Measurements from ENCODE around the gene DHRS11.
A peak's percentile ranks its signal among the peaks of the same experiment; 100 is the strongest.
"Not testable (repeated sequence)": the region's sequence is repeated elsewhere in the genome, so short reads cannot be mapped to it uniquely, and the experiment has no call there.

Gene DHRS11

DNA sequence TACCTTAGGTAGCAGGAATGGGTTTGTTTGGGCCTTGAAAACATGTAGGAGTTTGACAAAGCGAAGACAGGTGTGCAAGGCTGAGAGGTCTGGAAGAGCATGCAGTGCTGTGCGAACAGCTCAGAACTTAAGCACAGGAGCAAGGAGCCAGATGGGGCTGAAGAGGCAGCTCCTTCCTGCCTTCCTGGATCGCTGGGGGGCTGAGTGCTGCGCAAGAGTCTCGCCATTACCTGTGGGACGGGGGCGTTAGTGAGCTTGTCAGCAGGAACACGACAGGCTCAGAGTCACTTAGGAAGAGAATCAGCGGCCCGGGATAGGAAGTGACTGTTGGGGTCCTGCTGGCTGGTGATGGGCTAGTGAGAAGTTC, 9.2 kb downstream of the DHRS11 start:
- TF ChIP-seq, protein P1, sequence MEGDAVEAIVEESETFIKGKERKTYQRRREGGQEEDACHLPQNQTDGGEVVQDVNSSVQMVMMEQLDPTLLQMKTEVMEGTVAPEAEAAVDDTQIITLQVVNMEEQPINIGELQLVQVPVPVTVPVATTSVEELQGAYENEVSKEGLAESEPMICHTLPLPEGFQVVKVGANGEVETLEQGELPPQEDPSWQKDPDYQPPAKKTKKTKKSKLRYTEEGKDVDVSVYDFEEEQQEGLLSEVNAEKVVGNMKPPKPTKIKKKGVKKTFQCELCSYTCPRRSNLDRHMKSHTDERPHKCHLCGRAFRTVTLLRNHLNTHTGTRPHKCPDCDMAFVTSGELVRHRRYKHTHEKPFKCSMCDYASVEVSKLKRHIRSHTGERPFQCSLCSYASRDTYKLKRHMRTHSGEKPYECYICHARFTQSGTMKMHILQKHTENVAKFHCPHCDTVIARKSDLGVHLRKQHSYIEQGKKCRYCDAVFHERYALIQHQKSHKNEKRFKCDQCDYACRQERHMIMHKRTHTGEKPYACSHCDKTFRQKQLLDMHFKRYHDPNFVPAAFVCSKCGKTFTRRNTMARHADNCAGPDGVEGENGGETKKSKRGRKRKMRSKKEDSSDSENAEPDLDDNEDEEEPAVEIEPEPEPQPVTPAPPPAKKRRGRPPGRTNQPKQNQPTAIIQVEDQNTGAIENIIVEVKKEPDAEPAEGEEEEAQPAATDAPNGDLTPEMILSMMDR (IDR thresholded peaks at IDR 0.05; ENCODE audit: extremely low read depth, missing control alignments): no peak
- DNase-seq (ENCODE audit: low spot score): no peak

DNA sequence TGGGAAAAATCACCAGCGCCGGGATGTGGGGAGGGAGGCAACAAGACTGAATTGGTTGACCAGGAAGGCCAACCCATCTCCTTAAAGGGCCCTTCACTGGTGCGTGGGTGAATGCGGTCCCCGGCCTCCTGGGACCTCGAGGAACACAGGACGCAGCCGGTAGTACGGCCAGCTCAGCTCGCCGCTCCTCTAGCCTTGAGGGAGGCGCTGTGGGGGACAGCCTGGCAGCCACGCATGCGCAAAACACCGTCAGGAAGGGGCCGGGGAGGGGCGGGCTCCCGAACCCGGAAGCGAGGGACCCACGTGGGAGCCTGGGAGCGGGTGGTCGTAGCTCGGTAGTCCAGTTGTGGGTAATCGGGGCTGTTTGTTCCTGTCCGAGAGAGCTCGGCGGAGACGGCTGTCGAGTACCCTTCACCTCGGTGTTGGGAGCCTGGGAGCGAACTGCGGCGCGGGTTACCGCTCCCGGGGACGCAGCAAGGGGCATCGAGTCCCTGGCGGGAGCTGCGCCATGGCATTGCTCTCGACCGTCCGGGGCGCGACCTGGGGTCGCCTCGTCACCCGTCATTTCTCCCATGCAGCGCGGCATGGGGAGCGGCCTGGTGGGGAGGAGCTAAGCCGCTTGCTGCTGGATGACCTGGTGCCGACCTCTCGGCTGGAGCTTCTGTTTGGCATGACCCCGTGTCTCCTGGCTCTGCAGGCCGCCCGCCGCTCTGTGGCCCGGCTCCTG, 9.8 kb downstream of the DHRS11 start, which contains the start of gene MRM1:
MRM1 (plus strand) TSS at position 281 of the 727 bp plus-strand sequence; CDS start at position 509, 228 bp downstream.
- TF ChIP-seq, protein P1 (IDR thresholded peaks at IDR 0.05; ENCODE audit: extremely low read depth, missing control alignments): no peak
- peak; percentile 95 for DNase-seq (ENCODE audit: low spot score)

DNA sequence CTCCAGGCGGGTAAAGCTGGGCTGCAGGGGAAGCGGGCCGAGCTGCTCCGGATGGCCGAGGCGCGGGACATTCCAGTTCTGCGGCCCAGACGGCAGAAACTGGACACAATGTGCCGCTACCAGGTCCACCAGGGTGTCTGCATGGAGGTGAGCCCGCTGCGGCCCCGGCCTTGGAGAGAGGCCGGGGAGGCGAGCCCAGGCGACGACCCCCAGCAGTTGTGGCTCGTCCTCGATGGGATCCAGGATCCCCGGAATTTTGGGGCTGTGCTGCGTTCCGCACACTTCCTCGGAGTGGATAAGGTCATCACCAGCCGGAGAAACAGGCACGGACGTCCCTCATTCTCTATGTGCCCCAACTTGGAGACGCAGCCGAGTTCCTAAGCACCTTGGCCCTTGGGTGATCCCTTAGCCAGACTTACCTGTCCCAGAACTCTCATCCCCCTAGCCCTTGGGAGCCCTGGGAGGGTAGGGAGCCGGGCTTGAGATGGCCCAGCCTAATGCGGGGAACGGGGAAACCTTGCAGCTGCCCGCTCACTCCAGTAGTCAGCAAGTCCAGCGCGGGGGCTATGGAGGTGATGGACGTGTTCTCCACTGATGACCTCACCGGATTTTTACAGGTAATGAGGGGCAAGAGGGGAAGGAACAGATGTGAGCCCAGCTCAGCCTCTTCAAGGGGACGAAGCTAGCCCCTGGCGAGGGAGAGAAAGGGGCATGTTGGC, 10.5 kb downstream of the DHRS11 start:
- no peak for DNase-seq (ENCODE audit: low spot score)
- TF ChIP-seq, protein P1 (IDR thresholded peaks at IDR 0.05; ENCODE audit: extremely low read depth, missing control alignments): no peak

DNA sequence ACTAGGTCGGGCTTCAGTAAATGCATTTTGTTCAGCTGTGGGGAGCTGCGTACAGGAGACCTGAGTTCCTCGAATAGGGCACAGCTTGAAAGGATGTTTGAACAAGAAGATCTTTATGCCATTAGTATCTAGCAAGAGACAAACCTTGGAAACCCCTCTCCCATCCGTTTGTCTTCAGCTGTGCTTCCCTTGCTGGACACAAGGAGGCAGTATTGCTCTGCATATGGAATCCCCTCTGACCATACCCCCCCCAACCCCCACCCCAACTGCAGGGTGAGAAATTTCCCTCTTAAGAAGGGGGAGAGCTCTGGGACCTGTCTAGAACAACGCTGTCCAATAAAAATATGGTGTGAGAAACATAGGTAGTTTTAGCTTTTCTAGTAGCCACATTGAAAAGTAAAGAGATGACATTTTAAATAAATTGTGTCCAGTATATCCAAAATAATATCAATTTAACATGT, 11.3 kb downstream of the DHRS11 start:
- peak; percentile 80 for DNase-seq (ENCODE audit: low spot score)
- TF ChIP-seq, protein P1 (IDR thresholded peaks at IDR 0.05; ENCODE audit: extremely low read depth, missing control alignments): peak; percentile 52

DNA sequence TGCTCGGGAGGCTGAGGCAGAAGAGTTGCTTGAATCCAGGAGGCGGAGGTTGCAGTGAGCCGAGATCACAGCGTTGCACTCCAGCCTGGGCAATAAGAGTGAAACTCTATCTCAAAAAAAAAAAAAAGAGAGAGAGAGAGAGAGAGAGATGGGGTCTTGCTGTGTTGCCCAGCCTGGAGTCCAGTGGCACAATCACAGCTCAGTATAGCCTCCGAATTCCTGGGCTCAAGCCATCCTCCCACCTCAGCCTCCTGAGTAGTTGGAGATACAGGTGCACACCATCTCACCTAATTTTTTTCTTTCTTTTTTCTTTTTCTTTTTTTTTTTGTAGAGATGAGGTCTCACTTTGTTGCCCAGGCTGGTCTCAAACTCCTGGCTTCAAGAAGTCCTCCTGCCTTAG, 13.3 kb downstream of the DHRS11 start:
- DNase-seq (ENCODE audit: low spot score): not testable (repeated sequence)

DNA sequence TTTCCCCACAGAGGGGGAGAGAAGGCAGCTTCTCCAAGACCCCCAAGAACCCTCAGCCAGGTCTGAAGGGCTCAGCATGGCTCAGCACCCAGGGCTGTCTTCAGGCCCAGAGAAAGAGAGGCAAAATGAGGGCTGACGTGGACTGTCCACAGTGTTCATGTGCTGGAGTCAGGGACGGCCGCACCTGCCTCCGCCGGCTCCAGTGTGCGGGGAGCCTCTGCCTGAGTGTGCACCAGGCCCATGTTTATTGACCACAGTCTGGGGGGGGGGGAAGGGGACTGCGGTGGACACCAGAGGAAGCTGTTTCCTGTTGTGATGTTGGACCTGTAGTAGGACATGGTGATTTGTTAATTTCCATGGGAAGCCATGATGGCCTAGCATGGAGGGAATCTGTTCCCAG, 16.6 kb downstream of the DHRS11 start:
- no peak for DNase-seq (ENCODE audit: low spot score)
- TF ChIP-seq, protein P1 (IDR thresholded peaks at IDR 0.05; ENCODE audit: extremely low read depth, missing control alignments): no peak

DNA sequence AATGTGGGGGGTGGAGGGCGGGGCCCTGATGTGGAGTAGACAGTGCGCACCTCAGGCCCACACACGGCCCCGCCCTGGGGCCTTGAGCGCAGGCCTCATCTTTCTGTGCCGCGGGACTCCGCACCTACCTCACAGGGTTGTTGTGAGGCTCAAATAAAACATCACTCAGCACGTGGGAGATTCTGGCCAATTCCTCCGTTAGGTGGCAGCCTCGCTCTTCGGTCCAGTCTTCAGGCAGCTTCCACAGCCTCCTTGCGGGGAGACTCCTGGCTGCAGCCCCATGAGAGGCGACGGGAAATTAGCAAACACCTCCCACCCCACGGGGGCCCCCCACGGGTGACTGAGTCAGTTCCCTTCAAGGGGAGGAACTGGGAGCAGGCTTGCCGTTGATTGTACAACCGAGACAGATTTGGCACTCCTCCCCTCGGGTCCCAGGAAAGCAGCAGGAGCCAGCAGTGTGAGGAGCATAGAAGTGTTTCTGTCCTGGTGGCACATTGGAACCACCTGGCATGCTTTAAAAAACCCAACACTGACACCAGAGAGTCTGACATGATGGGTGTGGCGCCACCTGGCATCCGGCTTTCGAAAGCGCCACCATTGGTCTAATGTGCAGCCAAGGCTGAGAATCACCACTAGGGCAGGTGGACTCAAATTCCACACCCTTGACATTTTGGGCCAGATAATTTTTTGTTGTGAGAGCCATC, 17.3 kb downstream of the DHRS11 start:
- no peak for DNase-seq (ENCODE audit: low spot score)
- TF ChIP-seq, protein P1 (IDR thresholded peaks at IDR 0.05; ENCODE audit: extremely low read depth, missing control alignments): peak; percentile 11

Measured in GM20000 (cell line).